B cell (primary cell): ENCODE data around the gene RANBP9.

Experiments
- CTCF ChIP-seq: fragments of 200-600 bp; IDR thresholded peaks from one replicate; pipeline ENCODE4 v1.8.0; 2022; ENCODE audit warnings: antibody characterized with exemption, mild to moderate bottlenecking
- EZH2 ChIP-seq: IDR thresholded peaks from 2 replicates; pipeline ENCODE4 v1.6.1; 2012; ENCODE audit warnings: borderline replicate concordance, low read depth, mild to moderate bottlenecking, moderate library complexity, low read length; ENCODE audit not compliant: insufficient read depth, poor library complexity, severe bottlenecking

- TF ChIP-seq CTCF (no peak), EZH2 (no peak)
These were observed 62.8 kb downstream of the RANBP9 start for GRCh38 chr6:13648850-13649249.
